ENCODE data around the gene CHD8. TPM values are rescaled to one million over a fixed set of nuclear protein-coding genes. Genes with fewer than 3 reads are reported as not detected.

Gene CHD8, protein sequence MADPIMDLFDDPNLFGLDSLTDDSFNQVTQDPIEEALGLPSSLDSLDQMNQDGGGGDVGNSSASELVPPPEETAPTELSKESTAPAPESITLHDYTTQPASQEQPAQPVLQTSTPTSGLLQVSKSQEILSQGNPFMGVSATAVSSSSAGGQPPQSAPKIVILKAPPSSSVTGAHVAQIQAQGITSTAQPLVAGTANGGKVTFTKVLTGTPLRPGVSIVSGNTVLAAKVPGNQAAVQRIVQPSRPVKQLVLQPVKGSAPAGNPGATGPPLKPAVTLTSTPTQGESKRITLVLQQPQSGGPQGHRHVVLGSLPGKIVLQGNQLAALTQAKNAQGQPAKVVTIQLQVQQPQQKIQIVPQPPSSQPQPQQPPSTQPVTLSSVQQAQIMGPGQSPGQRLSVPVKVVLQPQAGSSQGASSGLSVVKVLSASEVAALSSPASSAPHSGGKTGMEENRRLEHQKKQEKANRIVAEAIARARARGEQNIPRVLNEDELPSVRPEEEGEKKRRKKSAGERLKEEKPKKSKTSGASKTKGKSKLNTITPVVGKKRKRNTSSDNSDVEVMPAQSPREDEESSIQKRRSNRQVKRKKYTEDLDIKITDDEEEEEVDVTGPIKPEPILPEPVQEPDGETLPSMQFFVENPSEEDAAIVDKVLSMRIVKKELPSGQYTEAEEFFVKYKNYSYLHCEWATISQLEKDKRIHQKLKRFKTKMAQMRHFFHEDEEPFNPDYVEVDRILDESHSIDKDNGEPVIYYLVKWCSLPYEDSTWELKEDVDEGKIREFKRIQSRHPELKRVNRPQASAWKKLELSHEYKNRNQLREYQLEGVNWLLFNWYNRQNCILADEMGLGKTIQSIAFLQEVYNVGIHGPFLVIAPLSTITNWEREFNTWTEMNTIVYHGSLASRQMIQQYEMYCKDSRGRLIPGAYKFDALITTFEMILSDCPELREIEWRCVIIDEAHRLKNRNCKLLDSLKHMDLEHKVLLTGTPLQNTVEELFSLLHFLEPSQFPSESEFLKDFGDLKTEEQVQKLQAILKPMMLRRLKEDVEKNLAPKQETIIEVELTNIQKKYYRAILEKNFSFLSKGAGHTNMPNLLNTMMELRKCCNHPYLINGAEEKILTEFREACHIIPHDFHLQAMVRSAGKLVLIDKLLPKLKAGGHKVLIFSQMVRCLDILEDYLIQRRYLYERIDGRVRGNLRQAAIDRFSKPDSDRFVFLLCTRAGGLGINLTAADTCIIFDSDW (N-terminal part only)
- total RNA-seq (10 to 100 TPM; 36.0 to 79.3 (median 66.9) TPM), polyA plus RNA-seq (10 to 100 TPM; 27.1 to 56.6 TPM)
- long read RNA-seq, donor 1, partial matches to known transcripts: 73 of 80 reads
- long read RNA-seq, donor 1, other reads (novel, unspliced or antisense): 6 of 80 reads
- long read RNA-seq, donor 2, transcript CHD8-214 (1 exons, 1,146 nt): major isoform, 15 of 15 reads
- long read RNA-seq, donor 2, partial matches to known transcripts: 0 of 15 reads
- long read RNA-seq, donor 2, other reads (novel, unspliced or antisense): 0 of 15 reads
- long read RNA-seq, donor 3, full-length matches to known transcripts: 2 of 22 reads
- long read RNA-seq, donor 3, partial matches to known transcripts: 16 of 22 reads
- long read RNA-seq, donor 3, other reads (novel, unspliced or antisense): 4 of 22 reads

DNA sequence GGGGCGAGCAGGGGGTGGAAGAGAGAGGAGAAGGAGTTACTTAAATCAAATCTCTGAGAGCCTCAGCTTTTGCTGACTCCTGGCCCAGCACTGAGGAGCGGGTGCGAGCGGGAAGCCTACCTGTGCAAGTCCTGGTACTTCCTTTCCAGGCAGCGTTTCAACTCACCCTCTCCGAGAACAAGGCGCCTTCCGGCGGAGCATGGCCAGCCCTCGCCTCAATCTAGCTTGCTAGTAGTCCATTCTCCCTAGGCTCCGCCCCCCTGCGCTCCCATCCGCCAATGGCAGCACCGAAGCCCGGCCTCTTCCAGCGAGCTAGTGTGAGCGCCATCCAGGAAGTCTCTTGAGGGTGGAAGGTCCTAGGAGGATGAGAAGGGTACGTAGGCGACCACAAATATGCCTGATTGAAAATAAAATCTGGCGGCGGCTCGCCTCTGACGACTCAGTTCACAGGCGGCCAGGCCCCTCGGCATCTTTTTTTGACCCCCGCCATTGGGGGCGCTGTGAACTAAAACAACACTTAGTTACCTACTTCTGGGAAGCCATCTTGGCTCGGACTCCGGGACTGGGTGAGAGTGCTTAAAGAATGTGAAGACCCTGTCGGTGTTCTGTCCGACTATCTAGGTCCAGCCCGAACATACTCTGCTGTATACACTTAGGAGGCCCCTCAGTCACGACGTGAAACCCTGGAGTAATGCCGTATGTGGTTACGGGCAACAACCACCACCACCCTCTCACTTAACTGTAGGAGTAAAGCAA lies at the start of gene CHD8:
CHD8 (minus strand) TSS at position 212 of the 756 bp plus-strand sequence. CDS start 24,480 bp downstream, outside the sequence.
- peak; percentile 98 to 99 (median 99) for DNase-seq
- TF ChIP-seq, protein P1, sequence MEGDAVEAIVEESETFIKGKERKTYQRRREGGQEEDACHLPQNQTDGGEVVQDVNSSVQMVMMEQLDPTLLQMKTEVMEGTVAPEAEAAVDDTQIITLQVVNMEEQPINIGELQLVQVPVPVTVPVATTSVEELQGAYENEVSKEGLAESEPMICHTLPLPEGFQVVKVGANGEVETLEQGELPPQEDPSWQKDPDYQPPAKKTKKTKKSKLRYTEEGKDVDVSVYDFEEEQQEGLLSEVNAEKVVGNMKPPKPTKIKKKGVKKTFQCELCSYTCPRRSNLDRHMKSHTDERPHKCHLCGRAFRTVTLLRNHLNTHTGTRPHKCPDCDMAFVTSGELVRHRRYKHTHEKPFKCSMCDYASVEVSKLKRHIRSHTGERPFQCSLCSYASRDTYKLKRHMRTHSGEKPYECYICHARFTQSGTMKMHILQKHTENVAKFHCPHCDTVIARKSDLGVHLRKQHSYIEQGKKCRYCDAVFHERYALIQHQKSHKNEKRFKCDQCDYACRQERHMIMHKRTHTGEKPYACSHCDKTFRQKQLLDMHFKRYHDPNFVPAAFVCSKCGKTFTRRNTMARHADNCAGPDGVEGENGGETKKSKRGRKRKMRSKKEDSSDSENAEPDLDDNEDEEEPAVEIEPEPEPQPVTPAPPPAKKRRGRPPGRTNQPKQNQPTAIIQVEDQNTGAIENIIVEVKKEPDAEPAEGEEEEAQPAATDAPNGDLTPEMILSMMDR (IDR thresholded peaks at IDR 0.05): peak; percentile 37 to 71 (median 56)
- TF ChIP-seq EP300 (IDR thresholded peaks at IDR 0.05) (no peak), POLR2A (IDR thresholded peaks at IDR 0.05) (peak; percentile 47)
- H3K4me1 ChIP-seq (ENCODE audit: insufficient read depth): peaks cover 4% of the 10 kb centered on the region
- H3K9me3 ChIP-seq: no peaks in the 10 kb centered on the region
- intact Hi-C loops (cut with DNase I): loop anchor here in 1 of 4 donors (2.0 to 10.0 kb wide), 2 partner anchors 21 to 99 kb away; partner anchors contain the start of genes RAB2B and TOX4
- no peaks in the 10 kb centered on the region for H3K27me3 ChIP-seq
- H3K36me3 ChIP-seq: no peaks in the 10 kb centered on the region
- WGBS, 3 donors: 0 to 1% (median 0%) methylated on average over 36 of the region's 36 CpGs
- H3K4me3 ChIP-seq: peak within 1 kb of the TSS; percentile 91
- H3K27ac ChIP-seq: peak within 1 kb of the TSS; percentile 65 to 93

DNA sequence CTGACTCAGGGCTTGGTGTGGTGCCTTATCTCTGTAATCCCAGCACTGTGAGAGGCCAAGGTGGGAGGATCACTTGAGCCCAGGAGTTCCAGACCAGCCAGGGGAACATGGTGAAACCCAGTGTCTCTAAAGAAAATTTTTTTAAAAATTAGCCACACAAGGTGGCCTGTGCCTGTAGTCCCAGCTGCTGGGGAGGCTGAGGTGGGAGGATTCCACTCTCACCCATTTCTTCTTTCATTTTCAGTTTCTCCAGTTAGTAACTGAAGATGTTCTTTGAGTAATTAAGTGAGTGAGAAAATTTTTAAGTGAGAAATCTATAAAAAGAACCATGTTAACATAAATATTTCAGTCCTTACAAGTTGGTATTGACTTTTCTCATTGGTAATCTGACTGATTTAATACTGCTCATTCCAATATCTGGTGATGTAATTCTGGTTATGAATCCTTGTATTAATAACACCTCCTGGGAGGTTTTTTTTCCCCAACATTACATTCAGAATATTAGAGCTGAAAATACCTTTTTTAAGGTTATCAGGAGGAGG lies 49.2 kb upstream of the CHD8 start:
- TF ChIP-seq, protein P1 (IDR thresholded peaks at IDR 0.05): no peak
- TF ChIP-seq POLR2A (IDR thresholded peaks at IDR 0.05): no peak
- TF ChIP-seq EP300 (IDR thresholded peaks at IDR 0.05): no peak
- Histone ChIP-seq H3K4me1 (ENCODE audit: insufficient read depth) (peaks cover 2% of the 10 kb centered on the region), H3K27me3 (no peaks in the 10 kb centered on the region), H3K27ac (no peak overlapping the region), H3K9me3 (no peaks in the 10 kb centered on the region), H3K36me3 (no peaks in the 10 kb centered on the region), H3K4me3 (no peak overlapping the region)
- intact Hi-C loops (cut with DNase I): no loop called here
- no peak for DNase-seq

DNA sequence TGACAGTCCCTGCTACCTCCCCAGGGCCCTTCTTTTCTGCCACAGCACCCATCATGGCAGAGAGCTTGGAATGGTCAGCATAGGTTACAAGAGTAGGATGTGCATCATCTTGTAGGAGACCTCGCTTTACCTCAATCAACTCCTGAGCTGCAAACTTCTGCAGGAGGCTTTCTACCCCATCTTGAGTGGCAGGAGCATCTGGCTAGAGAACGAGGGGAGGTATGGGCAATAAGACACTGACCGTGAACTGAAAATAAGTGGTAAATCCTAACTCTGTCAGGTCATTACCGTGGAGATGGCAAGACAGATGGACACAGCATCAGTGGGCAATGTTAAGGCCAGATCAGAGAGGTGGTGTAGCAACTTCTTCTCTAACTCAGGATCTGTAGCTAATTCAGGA lies 47.5 kb upstream of the CHD8 start:
- whole genome bisulfite sequencing, 3 donors: 70 to 84% (median 83%) methylated on average over 4 of the region's 4 CpGs
- no peaks in the 10 kb centered on the region for H3K36me3 ChIP-seq
- intact Hi-C loops (cut with DNase I): no loop called here

More for the DNA sequence above, 47.5 kb upstream of the CHD8 start:
- H3K4me3 ChIP-seq: no peak overlapping the region
- TF ChIP-seq POLR2A (IDR thresholded peaks at IDR 0.05): no peak
- TF ChIP-seq EP300 (IDR thresholded peaks at IDR 0.05): no peak
- TF ChIP-seq, protein P1 (IDR thresholded peaks at IDR 0.05): no peak
- H3K27me3 ChIP-seq: no peaks in the 10 kb centered on the region
- no peak overlapping the region for H3K27ac ChIP-seq
- DNase-seq: no peak
- no peaks in the 10 kb centered on the region for H3K9me3 ChIP-seq
- peaks cover 2% of the 10 kb centered on the region for H3K4me1 ChIP-seq (ENCODE audit: insufficient read depth)
